PFSK-1 (cell line): ENCODE data around the gene ZP2.

Experiments used
- FOXP2 ChIP-seq: optimal IDR thresholded peaks from 2 replicates; pipeline ENCODE3; 2011; ENCODE audit warnings: borderline replicate concordance, control low read depth, inconsistent platforms; ENCODE audit not compliant: insufficient read depth; ENCODE audit errors: extremely low read length, extremely low read depth
- POLR2AphosphoS5 ChIP-seq: IDR thresholded peaks from 2 replicates; pipeline ENCODE4 v1.6.1; 2012; ENCODE audit warnings: low read depth, mild to moderate bottlenecking, control low read depth, low read length, moderate library complexity
- REST ChIP-seq, 2 experiments: IDR thresholded peaks; 2 replicates each; pipeline versions ENCODE4 v1.6.1 to v1.8.0; 2011 to 2012; ENCODE audit warnings: low read depth in 2 of 2, low read length in 2 of 2, control low read depth in 1 of 2, inconsistent platforms in 1 of 2, mild to moderate bottlenecking in 1 of 2, moderate library complexity in 1 of 2; ENCODE audit not compliant: insufficient read depth in 1 of 2
- SIN3A ChIP-seq: IDR thresholded peaks from 2 replicates; pipeline ENCODE4 v1.6.1; 2012; ENCODE audit warnings: mild to moderate bottlenecking, low read length, moderate library complexity, borderline replicate concordance; ENCODE audit not compliant: insufficient read depth
- TAF1 ChIP-seq: IDR thresholded peaks from 2 replicates; pipeline ENCODE4 v1.6.1; 2012; ENCODE audit warnings: low read length, control low read depth, borderline replicate concordance; ENCODE audit not compliant: insufficient read depth

The ZP2 gene

GRCh38 chr16:21242756-21243155, 31.4 kb upstream of the ZP2 start:
- TF ChIP-seq POLR2AphosphoS5 (no peak), TAF1 (no peak), SIN3A (no peak), FOXP2 (no peak), REST (IDR thresholded peaks at IDR 0.05; ENCODE audit: insufficient read depth in 1 of 2, low read depth in 2 of 2, low read length in 2 of 2) (no peak)

GRCh38 chr16:21239646-21240045, 28.3 kb upstream of the ZP2 start:
- no peak for TF ChIP-seq SIN3A
- TF ChIP-seq FOXP2, result no peak
- no peak for TF ChIP-seq TAF1
- no peak for TF ChIP-seq POLR2AphosphoS5
- TF ChIP-seq REST (IDR thresholded peaks at IDR 0.05; ENCODE audit: insufficient read depth in 1 of 2, low read depth in 2 of 2, low read length in 2 of 2), result no peak

GRCh38 chr16:21236831-21237230, 25.5 kb upstream of the ZP2 start:
- TF ChIP-seq FOXP2, result no peak
- no peak for TF ChIP-seq SIN3A
- TF ChIP-seq REST (IDR thresholded peaks at IDR 0.05; ENCODE audit: insufficient read depth in 1 of 2, low read depth in 2 of 2, low read length in 2 of 2), result no peak
- TF ChIP-seq TAF1, result no peak
- no peak for TF ChIP-seq POLR2AphosphoS5

- no peak for TF ChIP-seq TAF1
- no peak for TF ChIP-seq FOXP2
- no peak for TF ChIP-seq POLR2AphosphoS5
- TF ChIP-seq REST (IDR thresholded peaks at IDR 0.05; ENCODE audit: insufficient read depth in 1 of 2, low read depth in 2 of 2, low read length in 2 of 2), result no peak
- TF ChIP-seq SIN3A, result no peak
These were observed 23.8 kb upstream of the ZP2 start for GRCh38 chr16:21235199-21235585.

GRCh38 chr16:21233521-21234150, 22.3 kb upstream of the ZP2 start, which contains the start of gene ANKS4B:
Gene ANKS4B (plus strand): TSS chr16:21233699. CDS start chr16:21233738, 39 bp downstream.
- no peak for TF ChIP-seq REST (IDR thresholded peaks at IDR 0.05; ENCODE audit: insufficient read depth in 1 of 2, low read depth in 2 of 2, low read length in 2 of 2)
- TF ChIP-seq SIN3A, result no peak
- TF ChIP-seq TAF1, result no peak
- TF ChIP-seq POLR2AphosphoS5, result no peak
- TF ChIP-seq FOXP2, result no peak
